ENCODE data around the gene APLN.
A peak's percentile ranks its signal among the peaks of the same experiment; 100 is the strongest.

Gene APLN

GRCh38 chrX:129659861-129660260 is 5.1 kb upstream of the APLN start:
- no peak for DNase-seq

GRCh38 chrX:129659141-129659540 is 4.4 kb upstream of the APLN start:
- no peak for DNase-seq

GRCh38 chrX:129658429-129658828 is 3.7 kb upstream of the APLN start:
- DNase-seq, result no peak

- DNase-seq, result peak; percentile 21
These were observed 942 bp upstream of the APLN start for GRCh38 chrX:129655547-129656249.

- DNase-seq, result no peak
These were observed 645 bp downstream of the APLN start for GRCh38 chrX:129653971-129654651.

GRCh38 chrX:129653181-129653970 is 1.4 kb downstream of the APLN start:
- no peak for DNase-seq

- DNase-seq, result no peak
These were observed 2.1 kb downstream of the APLN start for GRCh38 chrX:129652565-129653169.

GRCh38 chrX:129651756-129652564 is 2.8 kb downstream of the APLN start:
- no peak for DNase-seq

GRCh38 chrX:129650821-129651510 is 3.8 kb downstream of the APLN start:
- DNase-seq, result no peak

GRCh38 chrX:129650183-129650689 is 4.5 kb downstream of the APLN start:
- no peak for DNase-seq

- DNase-seq, result no peak
These were observed 5.2 kb downstream of the APLN start for GRCh38 chrX:129649268-129650182.

GRCh38 chrX:129648514-129649267 is 6.1 kb downstream of the APLN start:
- DNase-seq, result no peak

GRCh38 chrX:129647418-129648410 is 7.0 kb downstream of the APLN start:
- DNase-seq, result no peak

- no peak for DNase-seq
These were observed 8.0 kb downstream of the APLN start for GRCh38 chrX:129646566-129647417.

- DNase-seq, result no peak
These were observed 12.1 kb downstream of the APLN start for GRCh38 chrX:129642641-129643040.

- DNase-seq, result no peak
These were observed 12.8 kb downstream of the APLN start for GRCh38 chrX:129641941-129642340.

- no peak for DNase-seq
These were observed 13.3 kb downstream of the APLN start for GRCh38 chrX:129641469-129641868.

Data from central memory CD4-positive, alpha-beta T cell (primary cell).